K562 (cell line): ENCODE measurements around the gene PTPRE. TPM values are rescaled to one million over a fixed set of nuclear protein-coding genes. Genes with fewer than 3 reads are reported as not detected.

ENCODE experiments used
- ATAC-seq: fragments of 200-7000 bp; cut with Tn5 transposase; 3 replicates; pipeline ENCODE4 v1.9.1; 2020; ENCODE audit warnings: moderate library complexity
- BruUV-seq: library from RNA; stranded (reverse); fragments of 400-500 nt; replicated peaks from 2 replicates; lab custom pipeline; 2021; lab: Mats Ljungman, UMichigan
- CTCF ChIA-PET: fragments of 300-600 bp; formaldehyde crosslinking; extraction: SDS; loops from one replicate; lab custom pipeline; 2021; ENCODE audit warnings: low intra/inter-chr PET ratio; lab: Yijun Ruan, JAX
- POLR2A ChIA-PET: fragments of 300-600, 350-650 bp; sonication (Branson Sonifier 250); formaldehyde crosslinking; extraction: SDS; loops from one replicate; lab custom pipeline; 2021; ENCODE audit warnings: antibody characterized with exemption, inconsistent platforms; lab: Yijun Ruan, JAX
- DNase-seq, 4 experiments: peaks; one replicate each; pipeline versions ENCODE4 v3.0.0 to v3.0.0-alpha.2; 2011 to 2018; ENCODE audit warnings: low spot score in 3 of 4, mixed read lengths in 3 of 4; ENCODE audit errors: extremely low read depth in 1 of 4
- FAIRE-seq: peaks from 2 replicates; lab custom pipeline; 2011; peaks lifted over from hg19 to GRCh38; lab: Jason Lieb, UNC
- H2AFZ ChIP-seq: 2 replicates; pipeline ENCODE4 v1.6.0; 2011; ENCODE audit warnings: low read depth, low read length, control low read depth, inconsistent platforms
- H3K27ac ChIP-seq: fragments of 200-600 bp; 3 replicates; pipeline ENCODE4 v1.8.0; 2011; ENCODE audit warnings: low read depth, mild to moderate bottlenecking, control low read depth, inconsistent platforms, low read length, moderate library complexity, mixed read lengths; ENCODE audit errors: extremely low read depth
- H3K27me3 ChIP-seq, 2 experiments: fragments of 300-600 bp in 1 of 2; 2 replicates in 1 of 2; 3 replicates in 1 of 2; pipeline versions ENCODE4 v1.6.0 to v1.8.0; 2011; ENCODE audit warnings: inconsistent platforms in 2 of 2, low read length in 2 of 2, mild to moderate bottlenecking in 1 of 2, mixed read lengths in 1 of 2, moderate library complexity in 1 of 2; ENCODE audit not compliant: control insufficient read depth in 2 of 2, insufficient read depth in 2 of 2
- H3K36me3 ChIP-seq: fragments of 300-600 bp; 3 replicates; pipeline ENCODE4 v1.8.0; 2011; ENCODE audit warnings: mild to moderate bottlenecking, low read length, inconsistent platforms; ENCODE audit not compliant: control insufficient read depth, insufficient read depth
- H3K4me1 ChIP-seq, 2 experiments: fragments of 200-600 bp in 1 of 2; replicated peaks in 1 of 2; 2 replicates in 1 of 2; 3 replicates in 1 of 2; pipeline versions ENCODE4 v1.5.1 to v1.8.0; 2011; ENCODE audit warnings: inconsistent platforms in 2 of 2, low read length in 2 of 2, mild to moderate bottlenecking in 1 of 2, mixed read lengths in 1 of 2, moderate library complexity in 1 of 2; ENCODE audit not compliant: control insufficient read depth in 2 of 2, insufficient read depth in 2 of 2
- H3K4me2 ChIP-seq: 2 replicates; pipeline ENCODE4 v1.6.1; 2011; ENCODE audit warnings: low read length, control low read depth, inconsistent platforms, mixed read lengths; ENCODE audit not compliant: insufficient read depth
- H3K4me3 ChIP-seq: fragments of 200-600 bp; sonication (generic), shearing (Covaris generic); 2 replicates; pipeline ENCODE4 v1.5.1; 2016; ENCODE audit warnings: control low read depth, inconsistent platforms
- H3K79me2 ChIP-seq: fragments of 200-600 bp; 3 replicates; pipeline ENCODE4 v1.8.0; 2011; ENCODE audit warnings: low read length, inconsistent platforms; ENCODE audit not compliant: control insufficient read depth, insufficient read depth
- H3K9ac ChIP-seq, 2 experiments: 2 replicates each; pipeline versions ENCODE4 v1.6.0 to v1.6.1; 2011; ENCODE audit warnings: low read depth in 2 of 2, low read length in 2 of 2, control low read depth in 1 of 2, inconsistent platforms in 1 of 2, mild to moderate bottlenecking in 1 of 2, mixed read lengths in 1 of 2; ENCODE audit not compliant: insufficient read depth in 1 of 2
- H3K9me1 ChIP-seq: one replicate; pipeline ENCODE4 v1.6.0; 2011; ENCODE audit warnings: inconsistent platforms, mild to moderate bottlenecking, low read length, moderate library complexity; ENCODE audit not compliant: control insufficient read depth, insufficient read depth
- H3K9me3 ChIP-seq: replicated peaks from 2 replicates; pipeline ENCODE4 v1.5.1; 2011; ENCODE audit warnings: low read depth, low read length, inconsistent platforms; ENCODE audit not compliant: control insufficient read depth, insufficient read depth
- H4K20me1 ChIP-seq: replicated peaks from 2 replicates; pipeline ENCODE4 v1.6.1; 2011; ENCODE audit warnings: low read length, inconsistent platforms, mixed read lengths; ENCODE audit not compliant: control insufficient read depth, insufficient read depth
- CBX8 ChIP-seq: fragments of 200-600 bp; sonication (generic); IDR thresholded peaks from 2 replicates; pipeline ENCODE4 v1.6.1; 2012; ENCODE audit warnings: borderline replicate concordance, mixed run types, low read depth, mild to moderate bottlenecking, moderate library complexity, mixed read lengths, low read length, control low read depth, inconsistent platforms; ENCODE audit not compliant: poor library complexity, severe bottlenecking; ENCODE audit errors: extremely low read depth
- MEIS2 ChIP-seq: fragments of 450-650 bp; IDR thresholded peaks from 2 replicates; pipeline ENCODE4 v1.6.1; 2014; ENCODE audit warnings: mild to moderate bottlenecking; ENCODE audit not compliant: partially characterized antibody
- NR2C1 ChIP-seq, 2 experiments: fragments of 450-650 bp; IDR thresholded peaks; 2 replicates each; pipeline ENCODE4 v1.6.1; 2017; ENCODE audit warnings: mild to moderate bottlenecking in 2 of 2, antibody characterized with exemption in 1 of 2, inconsistent platforms in 1 of 2, missing compliant biosample characterization in 1 of 2, missing genetic modification characterization in 1 of 2
- U2AF1 ChIP-seq: fragments of 200-400 bp; formaldehyde crosslinking; optimal IDR thresholded peaks from 2 replicates; pipeline ENCODE3; 2017; ENCODE audit warnings: mild to moderate bottlenecking, low read depth, low read length, moderate library complexity
- ZNF146 ChIP-seq: IDR thresholded peaks from one replicate; pipeline ENCODE4 v1.6.1; 2018; ENCODE audit warnings: missing compliant biosample characterization; ENCODE audit not compliant: unreplicated experiment
- ZNF507 ChIP-seq: conservative IDR thresholded peaks from 2 replicates; pipeline ENCODE4 v1.6.1; 2017; ENCODE audit warnings: missing genetic modification characterization, missing compliant biosample characterization
- WGBS: fragments of 100-300 bp; shearing (Covaris generic); methylation state at CpG from one replicate; pipeline ENCODE4 v1.1.6; 2016; ENCODE audit warnings: low coverage, mixed read lengths; ENCODE audit not compliant: insufficient coverage; ENCODE audit errors: missing lambda C conversion rate; 5-methylcytosine and 5-hydroxymethylcytosine counted together
- in situ Hi-C: fragments of 300-500 bp; cut with MboI; formaldehyde crosslinking; loops from 4 replicates; pipeline ENCODE4 v1.15.0; 2018; ENCODE audit warnings: inconsistent platforms, mixed read lengths
- intact Hi-C: fragments of 100-400 bp; cut with micrococcal nuclease; formaldehyde crosslinking; loops from 2 replicates; pipeline ENCODE4 v1.14.2; 2022
- polyA plus RNA-seq, 8 experiments: library from polyadenylated mRNA; depleted of rRNA in 4 of 8; stranded (reverse) in 5 of 8; unstranded in 3 of 8; fragments of >200 nt; fragmentation: Nextera tagmentation in 2 of 8; fragmentation: Illumina TruSeq in 1 of 8; extraction: Ambion mirVana in 2 of 8; extraction: Trizol in 1 of 8; gene quantifications; 2 replicates each; pipeline versions ENCODE4 v1.2.1 to v1.2.3, GENCODE V29; 2011 to 2014; ENCODE audit warnings: inconsistent platforms in 1 of 8, missing spikeins in 1 of 8
- total RNA-seq, 7 experiments: library from RNA; depleted of rRNA in 6 of 7; stranded (reverse); fragments of >200 nt in 6 of 7; fragmentation: Illumina TruSeq in 2 of 7; extraction: Trizol in 2 of 7; gene quantifications; 2 replicates each; pipeline versions ENCODE4 v1.2.1 to v1.2.3, GENCODE V29; 2011 to 2021; ENCODE audit warnings: low replicate concordance in 1 of 7
- TF ChIP-seq, protein P1 (sequence below): fragments of 250-450 bp; sonication (Bioruptor Pico); IDR thresholded peaks from 2 replicates; pipeline ENCODE4 v1.5.0; 2020; ENCODE audit warnings: mild to moderate bottlenecking

Gene PTPRE
- total and polyA plus RNA-seq, 9 of the 15 experiments (the other 6 are each of a cell fraction or from before 2014, with no cell fraction given) = 0.01 to 0.13 (median 0.04) TPM; not detected in 4

DNA sequence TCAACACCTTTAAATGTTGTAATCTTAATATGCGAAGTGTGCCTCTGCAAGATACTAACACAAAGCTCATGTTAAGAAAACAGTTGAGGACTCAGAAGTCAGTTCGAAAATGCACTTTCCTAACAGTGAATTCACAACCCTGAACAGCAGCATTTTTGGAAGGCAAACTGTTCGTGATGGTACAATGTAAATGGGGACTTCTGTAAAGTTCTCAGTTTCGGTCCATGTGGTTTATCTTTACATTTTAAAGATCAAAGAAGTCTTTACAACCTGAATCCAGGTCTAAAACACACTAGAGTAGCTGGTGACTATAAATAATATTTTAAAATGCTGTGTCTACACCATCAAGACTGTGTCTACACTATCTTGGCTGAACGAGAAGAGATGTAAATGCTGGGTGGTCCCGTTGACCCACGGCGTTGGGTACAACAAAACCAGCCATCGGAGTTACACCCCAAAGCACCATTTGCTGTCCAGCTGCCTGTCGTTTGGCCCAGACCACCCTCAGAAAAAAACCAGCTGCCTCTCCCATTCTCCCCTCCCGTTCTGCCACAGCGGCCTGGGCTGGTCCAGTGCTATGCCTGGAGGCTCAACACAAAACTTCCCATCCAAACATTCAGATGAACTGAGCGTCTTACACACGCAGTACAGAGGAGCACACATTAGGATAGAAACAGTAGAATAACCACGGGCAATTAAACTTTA, 176.4 kb downstream of the PTPRE start:
- 0 out of 2 replicates have a peak, but pooled peaks cover 5% of the 10 kb centered on the region for H4K20me1 ChIP-seq
- 10% methylated on average over 11 of the region's 15 CpGs for WGBS
- no peaks in the 10 kb centered on the region; a peak in 1 of 5 replicates for H3K4me1 ChIP-seq
- H3K9ac ChIP-seq = no peak overlapping the region
- ChIA-PET POLR2A (interaction anchor here (0.9 to 1.6 kb wide), 2 partner anchors 12 to 14 kb away, joined by 3 to 6 read pairs; no protein-coding TSS in a partner anchor), CTCF (no interaction called here)
- DNase-seq (no peak), FAIRE-seq (no peak), ATAC-seq (no peak)
- no peak overlapping the region for H2AFZ ChIP-seq
- no peaks in the 10 kb centered on the region for H3K36me3 ChIP-seq
- intact Hi-C loops = no loop called here
- no peaks in the 10 kb centered on the region for H3K79me2 ChIP-seq
- no peak overlapping the region for H3K4me3 ChIP-seq
- no peak overlapping the region for H3K4me2 ChIP-seq
- H3K27ac ChIP-seq = no peak overlapping the region
- in situ Hi-C loops = no loop called here
- H3K9me3 ChIP-seq = no peaks in the 10 kb centered on the region
- no peaks in the 10 kb centered on the region for H3K9me1 ChIP-seq
- peaks cover 0 to 32% of the 10 kb centered on the region in 2 experiments; a peak in 3 of 5 replicates for H3K27me3 ChIP-seq
- BruUV-seq = no TSS peak
- no peak for TF ChIP-seq U2AF1
- no peak for TF ChIP-seq NR2C1 (IDR thresholded peaks at IDR 0.05)
- no peak for TF ChIP-seq NR2C1 (tag; IDR thresholded peaks at IDR 0.05)
- TF ChIP-seq ZNF507 = no peak
- no peak for TF ChIP-seq ZNF146 (CRISPR knock-in tag)
- no peak for TF ChIP-seq CBX8
- TF ChIP-seq, protein P1, sequence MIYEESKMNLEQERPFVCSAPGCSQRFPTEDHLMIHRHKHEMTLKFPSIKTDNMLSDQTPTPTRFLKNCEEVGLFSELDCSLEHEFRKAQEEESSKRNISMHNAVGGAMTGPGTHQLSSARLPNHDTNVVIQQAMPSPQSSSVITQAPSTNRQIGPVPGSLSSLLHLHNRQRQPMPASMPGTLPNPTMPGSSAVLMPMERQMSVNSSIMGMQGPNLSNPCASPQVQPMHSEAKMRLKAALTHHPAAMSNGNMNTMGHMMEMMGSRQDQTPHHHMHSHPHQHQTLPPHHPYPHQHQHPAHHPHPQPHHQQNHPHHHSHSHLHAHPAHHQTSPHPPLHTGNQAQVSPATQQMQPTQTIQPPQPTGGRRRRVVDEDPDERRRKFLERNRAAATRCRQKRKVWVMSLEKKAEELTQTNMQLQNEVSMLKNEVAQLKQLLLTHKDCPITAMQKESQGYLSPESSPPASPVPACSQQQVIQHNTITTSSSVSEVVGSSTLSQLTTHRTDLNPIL = no peak
- no peak for TF ChIP-seq MEIS2
